Inferior parietal cortex (tissue), 1 donor: ENCODE measurements around the gene SH3YL1.
A peak's percentile ranks its signal among the peaks of the same experiment; 100 is the strongest.

ENCODE experiments used
- DNase-seq: peaks from one replicate; pipeline ENCODE4 v3.0.0-alpha.2; 2016; ENCODE audit errors: extremely low spot score

The SH3YL1 gene

DNA sequence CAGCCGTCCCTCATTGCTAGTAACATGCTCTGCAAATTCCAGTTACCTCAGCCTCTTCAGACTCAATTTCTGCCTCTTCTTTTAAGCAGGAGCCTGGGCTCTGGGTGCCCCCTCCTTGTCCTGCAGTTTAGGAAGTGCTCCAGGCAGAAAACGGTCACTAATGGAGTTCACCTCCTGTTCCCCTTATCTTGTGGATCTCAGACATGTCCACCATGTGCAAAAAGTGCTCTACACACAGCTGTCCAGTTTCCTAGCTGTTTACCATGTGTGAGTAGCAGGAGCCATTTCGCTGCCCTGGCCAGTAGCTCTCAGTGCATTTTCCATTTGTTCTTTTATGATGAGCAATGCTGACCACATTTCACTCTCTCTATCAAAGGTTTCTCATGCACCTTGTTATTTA lies 4.9 kb downstream of the SH3YL1 start:
- no peak for DNase-seq

DNA sequence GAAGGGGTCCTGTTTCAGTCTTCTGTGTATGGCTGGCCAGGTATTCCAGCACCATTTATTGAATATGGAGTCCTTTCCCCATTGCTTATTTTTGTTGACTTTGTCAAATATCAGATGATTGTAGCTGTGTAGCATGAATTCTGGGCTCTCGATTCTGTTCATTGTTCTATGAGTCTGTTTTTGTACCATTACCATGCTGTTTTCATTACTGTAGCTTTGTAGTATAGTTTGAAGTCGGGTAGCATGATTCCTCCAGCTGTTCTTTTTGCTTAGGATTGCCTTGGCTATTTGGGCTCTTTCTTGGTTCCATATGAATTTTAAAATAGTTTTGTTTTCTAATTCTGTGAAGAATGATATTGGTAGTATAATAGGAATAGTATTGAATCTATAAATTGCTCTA lies 6.0 kb downstream of the SH3YL1 start:
- no peak for DNase-seq

DNA sequence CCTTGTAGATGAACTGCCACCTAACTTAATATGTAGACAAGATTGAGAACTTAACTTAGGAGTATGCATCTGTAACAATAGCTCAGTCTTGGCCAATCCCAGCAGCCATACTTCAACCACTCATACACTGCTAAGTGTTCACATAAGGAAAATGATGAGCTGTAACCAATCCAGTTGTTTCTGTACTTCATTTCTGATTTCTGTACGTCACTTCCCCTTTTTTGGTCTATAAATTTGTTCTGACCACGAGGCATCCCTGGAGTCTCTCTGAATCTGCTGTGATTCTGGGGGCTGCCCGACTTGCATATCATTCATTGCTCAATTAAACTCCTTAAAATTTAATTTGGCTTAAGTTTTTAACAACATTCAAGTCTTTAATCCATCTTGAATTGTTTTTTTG lies 6.4 kb downstream of the SH3YL1 start:
- no peak for DNase-seq

DNA sequence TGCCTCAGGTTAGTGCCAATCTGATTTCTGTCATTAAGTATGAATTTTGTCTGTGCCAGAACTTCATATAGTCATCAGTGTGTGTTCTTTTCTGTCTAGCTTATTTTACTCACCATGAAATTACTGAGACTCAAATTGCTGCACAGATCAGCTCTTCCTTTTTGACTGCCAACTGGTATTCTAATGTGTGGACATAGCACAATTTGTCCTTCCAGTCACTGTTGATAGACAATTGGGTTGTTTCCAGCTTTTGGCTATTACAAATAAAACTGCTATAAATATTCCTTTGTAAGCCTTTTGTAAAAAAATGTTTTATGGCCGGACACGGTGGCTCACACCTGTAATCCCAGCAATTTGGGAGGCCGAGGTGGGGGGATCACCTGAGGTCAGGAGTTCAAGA lies 7.7 kb downstream of the SH3YL1 start:
- no peak for DNase-seq

DNA sequence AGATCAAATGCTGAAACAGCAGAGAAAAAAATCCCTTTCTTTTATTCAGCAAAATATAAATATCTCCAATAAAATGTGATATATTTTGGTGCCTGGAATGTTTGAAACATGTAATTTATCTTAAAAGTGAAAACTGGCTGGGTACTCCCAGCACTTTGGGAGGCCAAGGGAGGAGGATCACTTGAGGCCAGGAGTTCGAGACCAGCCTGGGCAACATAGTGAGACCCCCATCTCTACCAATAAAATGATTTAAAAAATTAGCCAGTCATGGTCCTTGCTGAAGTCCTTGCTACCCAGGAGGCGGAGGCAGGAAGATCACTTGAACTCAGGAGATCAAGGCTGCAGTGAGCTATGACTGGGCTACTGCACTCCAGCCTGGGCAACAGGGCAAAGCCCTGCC lies 8.6 kb downstream of the SH3YL1 start:
- no peak for DNase-seq

DNA sequence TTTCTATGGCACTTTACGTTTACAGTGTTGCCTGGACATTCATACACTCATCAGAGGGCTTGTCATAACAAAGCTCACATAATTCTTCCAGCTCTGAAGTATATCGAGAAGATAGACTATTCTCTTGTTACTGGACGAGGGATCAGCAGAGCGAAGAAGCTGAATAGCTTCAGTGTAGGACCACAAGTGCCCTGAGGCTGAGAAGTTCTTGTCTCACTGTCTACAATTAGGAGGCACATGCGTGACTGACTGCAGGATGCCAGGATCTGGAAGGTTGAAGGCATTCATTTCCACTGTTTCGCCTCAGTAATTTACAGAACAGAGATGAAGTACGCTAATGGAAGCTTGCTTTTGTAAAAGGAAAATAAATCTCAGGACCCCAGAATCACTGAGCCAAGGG lies 9.6 kb downstream of the SH3YL1 start:
- DNase-seq: no peak

DNA sequence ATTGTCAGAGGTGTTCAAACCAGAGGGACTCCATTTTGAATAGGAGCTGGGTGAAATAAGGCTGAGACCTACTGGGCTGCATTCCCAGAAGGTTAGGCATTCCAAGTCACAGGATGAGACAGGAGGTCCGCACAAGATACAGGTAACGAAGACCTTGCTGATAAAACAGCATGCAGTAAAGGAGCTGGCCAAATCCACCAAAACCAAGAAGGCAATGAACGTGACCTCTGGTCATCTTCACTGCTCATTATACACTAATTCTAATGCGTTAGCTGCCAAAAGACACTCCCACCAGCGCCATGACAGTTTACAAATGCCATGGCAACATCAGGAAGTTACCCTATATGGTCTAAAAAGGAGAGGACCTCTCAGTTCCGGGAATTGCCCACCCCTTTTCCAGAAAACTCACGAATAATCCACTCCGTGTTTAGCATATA lies 10.6 kb downstream of the SH3YL1 start:
- no peak for DNase-seq

DNA sequence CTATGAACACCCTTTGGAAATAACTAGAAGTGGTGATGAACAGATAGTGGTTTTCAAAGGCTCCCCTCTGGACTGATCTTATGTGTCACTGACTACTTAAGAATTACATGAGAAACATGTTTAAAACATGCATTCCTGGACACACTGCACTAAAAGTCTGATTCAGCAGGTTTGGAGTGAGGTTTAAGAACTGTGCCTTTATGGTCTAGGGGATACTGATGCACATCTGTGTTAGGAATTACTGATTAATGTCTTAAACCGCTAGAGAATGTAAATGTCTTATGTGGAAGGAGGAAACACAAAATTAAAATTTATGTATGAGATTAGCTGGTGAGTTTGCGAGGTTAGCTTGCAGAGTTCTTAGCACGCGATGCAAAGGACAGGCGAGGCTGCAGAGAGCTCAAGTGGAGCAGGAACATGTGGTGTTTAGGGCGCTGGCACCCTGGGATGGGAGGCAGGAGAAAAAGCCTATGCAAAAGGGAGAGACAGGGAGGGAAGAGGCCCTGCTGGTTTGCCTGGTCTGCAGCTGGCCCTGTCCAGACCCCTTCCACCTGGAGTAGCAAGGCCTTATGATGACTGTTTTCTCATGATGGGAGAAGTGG lies 11.7 kb downstream of the SH3YL1 start:
- DNase-seq: no peak

DNA sequence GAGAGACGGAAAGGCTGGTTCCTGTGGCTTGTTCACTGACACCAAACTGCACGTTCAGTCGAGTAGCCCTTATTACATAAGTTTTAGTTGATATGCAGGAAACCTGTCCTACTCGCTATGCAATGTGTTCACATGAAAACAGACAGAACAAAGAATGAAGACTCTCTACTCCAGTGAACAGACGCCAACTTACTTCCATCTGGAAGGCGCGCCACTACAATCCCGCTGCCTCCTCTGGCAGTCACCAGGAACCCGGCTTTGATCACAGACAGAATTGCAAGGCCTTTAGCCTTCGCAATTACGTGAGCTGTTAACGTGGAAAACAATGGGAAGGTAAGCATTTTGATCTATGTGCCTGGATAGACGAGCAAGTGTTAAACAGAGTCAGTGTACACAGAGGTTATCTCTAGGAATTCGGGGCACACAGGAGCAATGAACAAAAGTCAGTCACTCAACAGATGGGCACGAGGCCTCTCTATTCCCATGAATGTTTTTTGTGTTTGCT lies 14.2 kb downstream of the SH3YL1 start:
- no peak for DNase-seq

DNA sequence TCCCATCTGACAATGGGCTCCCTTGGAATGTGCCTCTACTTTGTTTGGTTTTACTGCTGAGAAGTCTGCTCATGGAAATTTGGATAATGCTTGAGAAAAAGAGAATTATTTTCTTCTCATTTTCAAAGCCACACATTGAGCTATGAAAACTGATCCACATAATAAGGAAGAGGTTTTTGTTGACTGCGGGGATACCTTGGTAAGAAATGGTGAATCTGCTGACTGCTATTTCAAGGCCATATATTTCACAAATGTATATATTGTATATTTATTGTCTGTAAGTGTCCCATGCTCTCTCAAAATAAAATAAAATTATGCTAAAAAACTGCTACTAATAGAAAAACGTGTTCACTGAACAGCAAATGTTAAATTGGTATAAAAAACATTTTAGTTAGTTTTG lies 15.1 kb downstream of the SH3YL1 start:
- DNase-seq: no peak

DNA sequence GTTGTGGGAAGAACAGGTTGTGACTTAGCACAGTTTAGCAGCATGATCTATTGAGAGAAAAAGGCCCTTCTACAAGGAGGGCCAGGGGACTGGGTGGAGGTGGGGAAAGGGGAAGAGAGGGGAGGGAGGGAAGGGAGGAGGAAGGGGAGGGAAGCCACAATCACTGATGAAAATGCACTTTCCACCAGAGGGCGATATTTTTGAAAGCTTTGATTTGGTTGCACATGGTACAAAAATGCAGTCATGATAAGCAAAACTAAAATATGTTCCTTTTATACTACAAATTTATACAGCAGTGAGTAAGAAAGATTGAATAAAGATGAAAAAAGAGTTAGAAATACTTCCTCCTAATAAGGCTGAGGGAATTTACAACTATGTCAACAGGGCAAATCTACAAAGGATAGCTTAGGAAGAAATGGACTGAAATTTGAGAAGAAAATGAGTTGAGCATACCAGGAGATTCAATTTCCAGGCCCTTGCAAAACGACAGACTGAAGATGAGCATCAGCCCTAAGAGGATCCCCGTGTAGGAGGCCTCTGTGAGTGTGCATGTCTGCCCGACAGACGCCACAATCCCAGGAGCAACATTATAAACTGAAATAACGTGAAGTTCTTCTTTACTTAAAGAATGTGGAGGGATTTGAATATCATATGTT lies 17.2 kb downstream of the SH3YL1 start:
- peak; percentile 73 for DNase-seq

DNA sequence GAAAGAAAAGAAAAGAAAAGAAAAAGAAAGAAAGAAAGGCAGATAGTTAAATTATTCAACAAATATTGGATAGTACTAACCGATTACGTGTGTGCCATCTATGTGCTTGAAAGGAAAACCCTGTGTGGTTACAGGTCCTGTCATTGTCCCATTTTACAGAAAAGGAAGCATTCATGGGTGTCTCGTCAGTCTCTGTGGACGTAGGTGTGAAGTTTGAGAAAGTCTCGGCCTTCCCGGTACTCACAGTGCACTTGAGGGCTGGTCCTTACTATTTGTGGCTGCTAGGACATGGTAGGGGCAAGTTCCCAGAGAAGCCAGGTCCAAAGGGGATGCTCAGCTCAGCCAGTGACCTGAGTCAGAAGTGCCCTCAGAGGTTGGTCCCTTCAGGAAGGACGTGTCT lies 19.3 kb downstream of the SH3YL1 start:
- DNase-seq: no peak

DNA sequence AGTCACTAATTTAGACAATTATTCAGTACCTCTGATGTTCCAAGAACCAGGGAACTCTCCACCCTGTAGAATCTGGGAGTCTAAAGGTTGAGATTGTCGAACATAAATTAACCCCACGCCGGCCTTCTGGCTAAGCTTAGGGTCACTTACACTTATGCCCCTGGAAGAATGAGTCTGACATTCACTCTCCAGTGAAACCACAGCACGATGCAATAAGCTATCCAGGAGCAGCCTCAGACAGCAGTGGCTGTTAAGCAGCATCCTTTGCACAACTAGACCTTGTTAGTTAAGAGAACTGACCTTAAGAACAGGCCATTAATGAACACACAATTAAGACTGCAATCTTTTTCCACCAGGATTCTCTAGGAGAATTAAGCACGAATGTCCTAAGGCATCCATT lies 25.0 kb downstream of the SH3YL1 start:
- DNase-seq: no peak

DNA sequence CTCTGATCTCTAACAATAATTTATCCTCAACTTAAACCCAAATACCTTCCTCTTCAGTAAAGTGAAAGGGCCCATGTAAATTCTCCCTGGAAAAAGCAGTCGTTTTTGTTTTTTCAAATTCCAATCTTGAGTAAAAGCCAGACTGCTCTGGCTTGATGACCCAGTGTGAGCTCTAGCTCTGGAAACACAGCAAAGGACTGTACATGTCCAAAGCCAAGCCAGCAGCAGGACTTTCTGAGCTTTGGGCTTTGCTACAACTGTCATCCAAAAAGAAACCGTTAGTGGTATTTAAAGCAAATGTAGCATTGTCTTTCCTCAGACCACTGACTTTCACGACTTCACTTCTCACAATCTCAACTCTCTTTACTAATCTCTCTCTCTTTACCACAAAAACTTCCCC lies 25.4 kb downstream of the SH3YL1 start:
- DNase-seq: no peak

DNA sequence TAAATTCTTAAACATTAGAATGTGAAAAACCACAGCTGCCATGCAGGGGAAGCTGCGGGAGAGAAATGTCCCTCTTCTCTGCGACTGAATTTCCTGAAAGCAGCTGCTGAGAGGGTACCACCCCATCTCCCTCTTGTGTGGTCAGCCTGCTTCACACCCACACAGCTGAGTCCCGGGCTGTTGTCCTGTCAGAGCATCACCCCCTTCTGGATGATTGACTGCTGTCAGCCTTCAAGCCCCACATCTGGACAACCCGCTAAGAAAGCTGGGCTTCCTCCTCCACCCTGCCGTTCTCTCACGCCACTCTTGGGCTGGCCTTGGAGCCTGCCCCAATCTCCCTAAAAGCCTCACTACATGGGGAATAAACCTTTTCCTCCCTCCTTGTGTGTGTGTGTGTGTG lies 26.0 kb downstream of the SH3YL1 start:
- no peak for DNase-seq

DNA sequence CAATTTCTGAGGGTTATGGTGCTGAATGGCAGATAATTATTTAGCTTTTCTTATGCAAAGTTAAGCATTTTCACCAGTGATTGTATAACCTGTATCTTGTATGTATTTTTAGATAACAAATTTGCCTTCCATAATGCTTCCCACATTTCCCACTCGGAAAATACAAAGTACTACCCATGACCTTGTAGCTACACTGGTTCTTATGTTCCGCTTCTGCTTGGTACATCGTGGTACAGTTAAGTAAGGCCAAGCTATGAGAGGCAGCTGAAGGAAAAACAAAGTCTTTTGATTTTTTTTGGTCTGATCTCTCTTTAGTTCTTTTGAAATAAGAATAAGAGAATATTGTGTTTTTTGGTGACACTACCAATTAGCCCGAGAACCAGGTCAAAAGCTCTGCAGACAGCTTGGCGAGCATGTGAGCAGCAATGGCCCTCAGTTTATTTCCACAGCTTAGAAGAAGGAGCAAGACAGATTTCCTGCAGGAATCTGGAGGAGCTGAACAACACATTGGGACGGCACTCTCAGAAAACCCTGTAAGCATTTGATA lies 26.8 kb downstream of the SH3YL1 start:
- DNase-seq: no peak

DNA sequence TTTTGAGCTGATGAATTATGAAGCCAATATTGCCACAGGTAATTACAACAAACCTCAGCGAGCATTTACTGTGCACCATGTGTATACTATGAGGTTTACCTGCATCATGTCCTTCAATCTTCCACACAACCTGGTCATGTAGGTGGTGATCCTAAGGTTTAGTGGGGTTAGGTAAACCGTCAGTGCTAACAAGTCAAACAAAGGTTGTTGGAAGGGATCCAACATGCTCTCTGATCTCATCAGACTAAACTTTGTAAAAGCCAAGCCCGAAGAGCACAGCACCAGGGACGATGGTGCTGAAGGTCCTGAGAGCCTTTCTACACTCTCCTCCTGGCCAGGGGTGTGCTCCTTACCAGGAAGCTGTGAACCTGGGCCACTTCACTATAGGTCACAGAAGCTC lies 29.4 kb downstream of the SH3YL1 start:
- DNase-seq: no peak

DNA sequence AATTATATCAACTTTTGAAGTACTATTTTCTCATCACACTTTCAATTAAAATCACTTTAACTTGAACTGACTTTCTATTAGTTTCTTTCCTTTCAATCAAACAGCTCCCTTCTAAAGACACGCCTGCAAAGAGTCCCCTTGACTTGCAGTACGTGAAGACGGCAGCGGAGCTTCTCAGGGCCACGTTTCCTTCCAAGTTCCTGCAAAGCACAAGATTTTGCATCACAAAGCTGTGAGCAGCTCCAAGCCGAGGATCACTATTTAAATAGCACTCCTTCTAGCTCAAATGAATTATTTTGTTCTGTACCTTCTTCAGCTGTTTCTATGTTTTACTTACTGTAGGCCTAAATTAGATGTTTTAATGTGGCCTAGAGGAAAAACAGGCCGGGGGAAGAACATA lies 30.8 kb downstream of the SH3YL1 start:
- DNase-seq: no peak

DNA sequence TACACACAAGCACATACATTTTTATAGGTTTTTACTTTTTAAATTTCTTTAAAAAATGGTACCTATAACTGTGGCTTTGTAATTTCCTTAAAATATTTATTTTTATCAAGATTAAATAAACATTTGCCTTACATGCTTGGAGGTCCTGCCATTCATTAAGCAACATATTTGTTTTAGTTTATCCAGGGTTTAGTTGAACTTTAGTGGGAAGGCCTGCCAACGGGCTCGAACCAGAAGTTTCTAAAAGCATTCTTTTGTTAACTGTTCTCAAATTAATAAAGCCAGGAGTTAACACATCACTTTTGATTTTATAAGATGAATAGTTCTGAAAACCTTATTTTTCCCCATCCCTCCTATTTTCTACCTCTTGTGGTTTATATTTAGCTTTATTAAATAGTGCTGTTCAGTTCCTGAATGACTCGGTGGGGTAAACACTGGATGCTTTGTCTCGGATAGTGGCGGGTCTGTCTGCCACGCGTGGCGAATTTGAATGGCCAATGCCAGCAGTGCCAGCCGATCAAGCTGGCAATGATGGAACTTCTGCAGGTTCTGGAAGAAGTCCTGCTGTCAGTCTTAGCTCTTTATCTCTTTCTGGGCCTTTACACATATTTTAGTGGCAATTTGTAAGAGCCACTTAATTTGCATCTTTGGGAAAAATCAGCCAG lies 32.2 kb downstream of the SH3YL1 start:
- peak; percentile 68 for DNase-seq

DNA sequence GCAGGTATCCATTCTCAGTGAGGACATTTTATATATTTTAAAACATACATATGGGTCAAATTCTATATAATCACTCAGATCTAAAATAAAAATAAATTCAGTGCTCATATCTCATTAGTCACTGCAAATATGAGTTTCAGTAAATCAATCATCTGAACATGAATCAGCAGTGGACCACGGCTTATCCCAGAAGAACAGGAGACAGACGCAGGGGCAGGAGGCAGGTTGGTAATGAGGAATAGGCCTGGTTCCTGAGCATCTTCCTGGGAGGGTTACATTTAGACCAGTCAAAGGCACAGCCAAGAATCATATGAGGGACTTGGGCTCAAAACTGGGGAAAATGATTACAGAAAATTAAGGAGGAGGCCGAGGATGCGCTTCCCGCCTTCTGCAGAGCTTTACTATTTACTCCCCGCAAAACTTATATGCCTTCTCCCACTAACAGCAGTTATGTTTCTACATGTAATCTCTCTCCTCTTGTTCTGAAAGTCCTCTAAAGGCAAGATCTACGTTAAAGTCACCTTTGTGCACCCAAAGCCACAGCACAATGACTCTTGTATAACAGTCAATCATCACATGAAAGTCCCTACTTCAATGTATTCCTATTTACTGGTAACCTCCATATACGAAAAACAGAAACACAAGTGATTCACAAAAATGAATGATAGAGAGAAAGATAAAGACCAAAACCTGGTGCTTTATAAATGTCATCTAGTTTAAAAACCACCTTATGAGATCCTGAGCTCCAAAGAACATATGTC lies 35.1 kb downstream of the SH3YL1 start:
- no peak for DNase-seq

DNA sequence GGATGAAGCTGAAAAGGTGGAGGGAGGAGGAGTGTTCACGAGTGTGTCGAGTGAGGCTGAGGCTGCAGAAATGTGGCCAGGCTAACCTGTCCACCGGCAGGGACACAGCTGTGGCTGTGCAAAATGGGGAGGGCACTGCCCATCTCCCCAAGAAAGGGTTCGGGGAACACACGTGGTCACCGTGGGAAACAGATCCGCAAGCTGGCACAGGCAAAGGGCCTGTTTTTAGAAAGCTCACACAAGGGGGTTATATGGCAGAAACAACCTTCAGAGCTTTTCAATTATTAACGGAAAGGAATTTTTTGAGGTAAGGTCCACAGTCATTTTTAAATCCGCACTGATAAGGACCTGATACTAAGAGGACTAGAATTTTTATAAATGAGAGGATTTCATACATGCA lies 35.7 kb downstream of the SH3YL1 start:
- DNase-seq: no peak
